HG03575 (cell line): ENCODE measurements around the gene PARD3.

Experiments used
- ATAC-seq: cut with Tn5 transposase; IDR thresholded peaks from one replicate; pipeline ENCODE4 v1.9.1; 2021; ENCODE audit not compliant: unreplicated experiment, insufficient number of reproducible peaks, low FRiP score; ENCODE audit errors: extremely low read depth

The PARD3 gene

GRCh38 chr10:34101001-34101400, 714.1 kb downstream of the PARD3 start:
- no peak for ATAC-seq

DNA sequence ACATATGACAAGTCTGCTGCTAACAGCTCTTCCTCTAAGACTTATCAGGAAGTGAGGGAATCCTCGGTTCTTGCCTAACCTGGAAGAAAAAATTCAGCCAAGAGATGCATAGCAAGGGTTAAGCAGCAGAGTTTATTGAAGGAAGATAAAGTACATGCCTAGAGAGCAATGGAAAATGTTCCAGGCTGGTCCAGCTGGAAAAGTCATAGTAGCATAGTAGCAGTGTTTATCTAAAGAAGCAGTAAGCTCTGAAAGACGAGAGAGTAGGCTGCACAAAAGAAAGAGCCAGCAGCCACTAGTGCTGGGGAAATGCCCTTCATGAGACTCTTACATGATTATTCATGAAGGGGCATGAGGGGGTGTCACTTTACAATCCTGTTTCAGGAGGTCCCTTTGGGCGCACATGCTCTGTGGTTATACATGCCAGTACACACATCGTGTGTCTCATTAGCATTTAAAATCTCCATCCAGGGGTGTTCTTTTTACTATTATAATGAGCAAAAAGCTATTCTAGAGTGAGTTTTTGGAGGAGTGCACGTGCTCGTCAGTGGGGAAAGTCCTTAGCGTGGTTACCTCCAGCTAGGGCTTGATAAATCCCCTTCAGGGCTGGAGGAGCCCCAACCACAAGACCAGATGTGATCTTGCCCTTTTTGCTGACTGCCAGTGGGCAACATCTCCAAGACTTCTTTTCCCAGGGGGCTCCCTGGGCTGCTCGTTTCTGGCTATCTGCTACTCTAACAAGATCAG, 716.1 kb downstream of the PARD3 start:
- no peak for ATAC-seq

- no peak for ATAC-seq
These were observed 717.4 kb downstream of the PARD3 start for GRCh38 chr10:34097682-34098081.

DNA sequence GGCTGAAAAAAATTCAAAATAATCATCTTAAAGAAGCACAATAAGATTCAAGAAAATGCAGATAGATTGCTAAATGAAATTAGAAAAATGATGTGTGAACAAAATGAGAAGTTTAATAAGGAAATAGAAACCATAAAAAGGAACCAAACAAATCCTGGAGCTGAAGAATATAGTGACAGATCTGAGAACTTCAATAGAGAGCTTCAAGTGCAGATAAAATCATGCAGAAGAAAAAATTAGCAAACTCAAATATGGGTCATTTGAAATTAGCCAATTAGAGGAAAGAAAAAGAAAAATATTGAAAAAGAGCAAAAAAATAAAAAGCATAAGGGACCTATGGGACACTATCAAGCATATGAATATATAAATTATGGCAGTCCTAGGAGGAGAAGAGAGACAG, 720.1 kb downstream of the PARD3 start:
- no peak for ATAC-seq

- ATAC-seq, result no peak
These were observed 720.9 kb downstream of the PARD3 start for GRCh38 chr10:34094146-34094696.

DNA sequence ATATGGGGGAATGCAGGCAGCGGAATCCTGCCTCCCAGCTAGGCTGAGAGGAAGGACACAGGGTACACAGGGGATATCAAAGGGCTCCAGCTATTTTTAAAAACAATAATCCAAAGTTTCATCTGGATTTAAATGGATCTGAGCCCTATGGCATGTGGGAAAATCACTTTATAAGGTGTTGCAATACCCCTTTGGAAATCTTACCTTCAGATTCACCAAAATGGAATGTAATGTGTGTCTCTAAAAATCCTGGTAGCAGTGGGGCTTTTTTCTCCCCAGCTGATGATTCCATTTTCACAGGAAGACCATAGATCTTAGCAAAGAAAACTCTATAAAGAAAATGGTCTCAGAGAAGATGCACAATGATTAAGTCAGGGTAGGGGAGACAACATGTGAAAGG, 722.2 kb downstream of the PARD3 start:
- no peak for ATAC-seq

GRCh38 chr10:34091635-34092195, 723.4 kb downstream of the PARD3 start:
- no peak for ATAC-seq

DNA sequence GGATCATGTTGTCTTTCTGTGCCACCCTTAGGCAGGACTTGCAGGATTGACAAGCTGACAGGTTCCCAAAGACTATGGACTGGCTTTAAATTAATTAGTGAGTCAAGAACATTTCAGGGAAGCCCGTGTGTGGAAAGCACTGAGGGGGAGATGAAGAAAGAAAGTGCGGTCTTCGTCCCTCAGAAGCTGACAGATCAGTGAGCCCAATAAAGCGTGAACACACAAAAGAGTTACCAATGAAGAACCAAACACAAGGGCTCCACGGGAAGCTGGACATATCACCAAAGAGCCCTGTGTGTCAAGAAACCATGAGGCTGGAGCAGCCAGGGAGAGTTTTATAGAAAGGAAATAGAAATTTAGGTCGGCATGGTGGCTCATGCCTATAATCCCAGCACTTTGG, 725.8 kb downstream of the PARD3 start:
- ATAC-seq, result no peak

- ATAC-seq, result no peak
These were observed 726.8 kb downstream of the PARD3 start for GRCh38 chr10:34088208-34088794.

GRCh38 chr10:34087095-34087418, 728.0 kb downstream of the PARD3 start:
- ATAC-seq, result no peak

DNA sequence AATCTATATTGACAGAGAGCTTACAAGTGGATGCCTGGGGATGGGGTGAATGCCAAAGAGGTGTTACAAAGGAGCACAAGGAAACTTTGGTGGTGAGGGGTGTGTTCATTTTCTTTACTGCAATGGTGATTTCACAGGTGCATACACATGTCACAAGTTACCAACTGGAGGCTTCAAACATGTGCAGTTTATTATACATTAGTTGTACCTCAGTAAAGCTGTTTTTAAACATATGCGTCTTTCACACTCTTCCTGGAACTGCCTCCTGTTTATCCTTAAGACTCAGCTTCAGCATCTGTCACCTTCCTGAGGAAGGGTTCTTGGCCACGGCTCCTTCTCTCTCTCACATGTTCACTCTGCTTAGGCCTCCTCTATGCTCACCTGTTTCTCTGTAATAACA, 731.5 kb downstream of the PARD3 start:
- ATAC-seq, result no peak

GRCh38 chr10:34081948-34082347, 733.1 kb downstream of the PARD3 start:
- ATAC-seq, result no peak

DNA sequence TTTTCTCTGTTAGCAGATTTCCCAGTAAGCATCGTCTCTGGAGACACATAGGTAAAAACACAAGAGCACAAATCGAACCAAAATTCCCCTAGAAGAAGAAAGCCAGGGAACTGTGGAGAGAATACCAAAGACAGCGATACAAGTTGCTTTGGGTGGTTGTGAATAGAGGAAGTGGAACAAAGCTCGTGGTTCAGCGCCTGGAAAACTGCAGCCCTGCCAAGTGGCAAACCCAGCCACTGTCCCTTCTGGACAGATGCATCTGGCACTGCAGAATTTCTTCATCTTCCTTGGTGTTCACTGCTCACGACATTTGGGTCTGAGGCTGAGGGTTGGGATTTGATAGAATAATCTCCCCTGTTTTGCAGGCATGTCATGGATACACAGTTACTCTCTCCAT, 733.8 kb downstream of the PARD3 start:
- no peak for ATAC-seq

- ATAC-seq, result no peak
These were observed 734.4 kb downstream of the PARD3 start for GRCh38 chr10:34080485-34081346.

DNA sequence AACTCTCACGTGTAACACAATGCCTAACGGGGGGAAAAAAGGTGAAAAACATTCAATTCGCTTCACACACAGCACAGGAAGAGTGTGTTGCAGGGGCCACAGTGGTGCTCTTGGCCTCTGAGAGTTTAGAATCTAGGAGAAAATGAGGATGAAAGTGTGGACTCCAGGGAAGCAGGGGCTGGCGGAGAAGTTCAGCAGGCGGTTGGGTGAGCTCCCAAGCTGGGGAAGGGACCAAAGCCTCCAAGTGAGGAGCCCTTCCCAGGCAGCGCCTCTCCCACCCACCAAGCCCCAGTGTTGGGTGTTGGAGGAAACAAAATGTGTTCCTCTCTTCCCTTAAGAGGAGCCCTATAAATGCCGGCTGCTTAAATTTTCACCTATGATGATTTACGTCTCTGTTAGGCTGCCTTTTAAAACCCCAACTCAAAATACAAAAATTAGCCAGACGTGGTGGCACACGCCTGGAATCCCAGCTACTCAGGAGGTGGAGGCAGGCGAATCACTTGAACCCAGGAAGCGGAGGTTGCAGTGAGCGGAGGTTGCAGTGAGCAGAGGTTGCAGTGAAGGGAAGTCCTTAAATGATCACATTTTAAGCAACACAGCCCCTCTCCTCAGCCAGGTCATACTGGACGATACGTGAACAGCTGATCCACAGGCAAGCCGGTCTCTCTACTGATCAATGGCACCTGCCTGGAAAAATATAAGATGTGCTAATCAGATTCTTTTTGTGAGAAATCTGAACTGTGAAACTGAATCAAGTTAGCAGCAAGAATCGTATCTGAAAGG, 735.2 kb downstream of the PARD3 start:
- ATAC-seq, result no peak

DNA sequence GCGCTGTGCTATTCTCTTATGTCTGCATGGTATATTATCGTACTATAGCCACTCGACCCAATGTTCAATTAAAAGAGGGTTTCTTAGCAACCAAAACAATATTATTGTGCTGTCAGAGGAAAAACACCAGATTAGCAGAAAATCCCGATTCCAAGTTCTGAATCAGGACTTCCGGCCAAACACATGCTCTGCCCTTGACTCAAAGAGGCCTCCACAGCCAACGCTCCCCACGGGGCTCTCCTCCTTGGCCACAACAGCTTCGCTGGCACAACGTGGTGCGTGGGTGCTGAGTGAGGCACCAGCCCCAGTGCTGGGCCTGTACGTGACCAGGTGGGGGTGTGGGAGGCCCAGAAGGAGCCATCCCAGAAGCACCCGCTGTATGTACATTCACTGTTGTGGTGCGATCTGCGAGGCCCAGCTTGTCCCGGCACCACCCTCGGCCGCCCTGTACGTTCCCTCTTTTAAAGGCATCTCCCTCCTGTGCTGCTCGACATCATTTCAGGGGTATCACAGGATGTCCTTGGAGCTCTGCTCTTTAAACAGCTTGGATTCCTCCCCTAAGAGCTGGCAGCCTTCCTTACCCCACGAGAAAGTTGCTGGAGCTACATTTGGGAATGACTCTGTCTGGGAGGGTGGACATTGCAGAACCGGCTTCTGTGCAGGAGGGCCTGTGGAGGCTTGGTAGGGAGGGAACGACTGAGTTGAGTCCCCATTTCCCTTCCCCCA, 736.2 kb downstream of the PARD3 start:
- no peak for ATAC-seq

GRCh38 chr10:34078017-34078744, 736.9 kb downstream of the PARD3 start:
- ATAC-seq, result no peak

DNA sequence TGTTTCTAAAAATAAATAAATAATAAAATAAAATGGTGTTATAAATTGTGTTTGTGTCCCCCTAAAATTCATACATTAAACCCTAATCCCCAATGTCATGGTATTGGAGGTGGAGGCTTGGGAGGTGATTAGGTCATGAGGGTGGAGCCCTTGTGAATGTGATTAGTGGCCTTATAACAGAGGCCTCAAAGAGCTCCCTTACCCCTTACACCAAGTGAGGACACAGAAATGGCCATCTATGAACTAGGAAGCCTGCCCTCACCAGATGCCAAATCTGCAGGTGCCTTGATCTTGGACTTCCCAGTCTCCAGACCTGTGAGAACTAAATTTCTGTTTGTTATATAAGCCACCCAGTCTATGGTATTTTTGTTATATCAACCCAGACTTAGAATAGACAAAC, 738.7 kb downstream of the PARD3 start:
- no peak for ATAC-seq
